Adrenal gland (tissue), 12 donors: ENCODE measurements around the gene MARK2. TPM values are rescaled to one million over a fixed set of nuclear protein-coding genes. Genes with fewer than 3 reads are reported as not detected.

Experiments
- DNase-seq, 7 donors: peaks; one replicate each; pipeline ENCODE4 v3.0.0-alpha.2; 2019 to 2020
- H3K27ac ChIP-seq, 5 donors: fragments of 200-600 bp; sonication (generic) in 4 of 5; 1 replicate in 3 of 5; 2 replicates in 2 of 5; pipeline versions ENCODE4 v1.5.1 to v1.8.0; 2016 to 2020; ENCODE audit warnings: mild to moderate bottlenecking in 1 of 5
- H3K27me3 ChIP-seq: fragments of 200-600 bp; 2 replicates; pipeline ENCODE4 v1.8.0; 2021
- H3K36me3 ChIP-seq, 2 donors: fragments of 200-600 bp; replicated peaks in 1 of 2; 1 replicate in 1 of 2; 2 replicates in 1 of 2; pipeline versions ENCODE4 v1.5.1 to v1.8.0; 2018 to 2022
- H3K4me1 ChIP-seq, 2 donors: fragments of 200-600 bp; replicated peaks in 1 of 2; 1 replicate in 1 of 2; 2 replicates in 1 of 2; pipeline versions ENCODE4 v1.5.1 to v1.8.0; 2018 to 2021
- H3K4me3 ChIP-seq, 4 donors: fragments of 200-600 bp; sonication (generic) in 3 of 4; one replicate each; pipeline ENCODE4 v1.5.1; 2016 to 2018
- H3K9me3 ChIP-seq, 3 donors: fragments of 200-600 bp; sonication (generic) in 1 of 3; replicated peaks in 1 of 3; 1 replicate in 2 of 3; 2 replicates in 1 of 3; pipeline versions ENCODE4 v1.5.1 to v1.8.0; 2016 to 2021
- CTCF ChIP-seq, 6 experiments: fragments of 450-650 bp in 4 of 6; fragments of 200-600 bp in 2 of 6; sonication (generic) in 1 of 6; IDR thresholded peaks; 1 replicate in 5 of 6; 2 replicates in 1 of 6; pipeline versions ENCODE4 v1.5.1 to v1.8.0; 2016 to 2021; ENCODE audit warnings: antibody characterized with exemption in 6 of 6, mild to moderate bottlenecking in 2 of 6, moderate library complexity in 1 of 6
- POLR2A ChIP-seq, 2 donors: fragments of 450-650 bp; IDR thresholded peaks; one replicate each; pipeline ENCODE4 v1.6.1; 2017; ENCODE audit warnings: antibody characterized with exemption in 2 of 2, mild to moderate bottlenecking in 2 of 2, moderate library complexity in 1 of 2
- whole genome bisulfite sequencing, 4 donors: extraction: QIAGEN DNeasy Blood & Tissue Kit in 2 of 4; methylation state at CpG; one replicate each; pipeline versions ENCODE4 v1.1.5 to v1.1.7; 2013 to 2017; 5-methylcytosine and 5-hydroxymethylcytosine counted together
- intact Hi-C, 2 donors: fragments of 100-400 bp; cut with DNase I; formaldehyde crosslinking; loops; one replicate each; pipeline versions ENCODE4 v1.14.1 to v1.15.0; 2022 to 2023
- polyA plus RNA-seq, 3 donors: library from polyadenylated mRNA; stranded (reverse); fragments of 200-250 nt in 2 of 3; fragments of 350-450 nt in 1 of 3; fragmentation: Illumina TruSeq in 1 of 3; extraction: RNeasy Lipid Tissue Mini Kit (QIAGEN cat#74804) in 1 of 3; gene quantifications; one replicate each; pipeline ENCODE4 v1.2.3, GENCODE V29; 2013 to 2014
- total RNA-seq, 9 donors: library from RNA; depleted of rRNA in 4 of 9; stranded (reverse); fragments of >200 nt in 4 of 9; fragments of 120-200 nt in 1 of 9; fragmentation: NEBNext Ultra II Directional in 1 of 9; extraction: Animal tissue kit (Norgen Biotek cat#: 25700) in 1 of 9; gene quantifications; one replicate each; pipeline versions ENCODE4 v1.1.0 to v1.2.4, GENCODE V29; 2013 to 2023
- donor health status: healthy with polysubstance abuse.
- donor health status: Bipolar disorder and iron deficiency.
- donor health status: DM: yes; HTN: yes; CAD: no.
- donor health status: DM: no; HTN: no; CAD: no.
- donor health status: DM: no; HTN: no; CAD: no.
- donor health status: DM: yes; HTN: yes; CAD: no.

Gene MARK2
- total and polyA plus RNA-seq, 12 donors: 7.3 to 39.7 (median 31.6) TPM

GRCh38 chr11:63795066-63795465 lies 43.8 kb upstream of the MARK2 start:
- H3K36me3 ChIP-seq: no peaks in the 10 kb centered on the region
- H3K4me3 ChIP-seq: no peak overlapping the region
- DNase-seq: no peak
- no peak overlapping the region for H3K27ac ChIP-seq
- no peaks in the 10 kb centered on the region for H3K27me3 ChIP-seq
- TF ChIP-seq POLR2A (IDR thresholded peaks at IDR 0.05) (no peak), CTCF (IDR thresholded peaks at IDR 0.05) (no peak)
- intact Hi-C loops: no loop called here
- no peaks in the 10 kb centered on the region for H3K9me3 ChIP-seq
- no peaks in the 10 kb centered on the region for H3K4me1 ChIP-seq
- 72 to 85% (median 78%) methylated on average over 11 of the region's 11 CpGs for WGBS, 4 donors

- no peaks in the 10 kb centered on the region for H3K4me1 ChIP-seq
- no peak overlapping the region for H3K4me3 ChIP-seq
- 82 to 88% (median 85%) methylated on average over 5 of the region's 5 CpGs for WGBS, 4 donors
- TF ChIP-seq POLR2A (IDR thresholded peaks at IDR 0.05) (no peak), CTCF (IDR thresholded peaks at IDR 0.05) (no peak)
- no peaks in the 10 kb centered on the region for H3K27me3 ChIP-seq
- no peak overlapping the region for H3K27ac ChIP-seq
- no peak for DNase-seq
- no peaks in the 10 kb centered on the region for H3K36me3 ChIP-seq
- intact Hi-C loops: no loop called here
- no peaks in the 10 kb centered on the region for H3K9me3 ChIP-seq
Observed at GRCh38 chr11:63800921-63801320, 38.0 kb upstream of the MARK2 start.

GRCh38 chr11:63802637-63803414 lies 36.1 kb upstream of the MARK2 start:
- TF ChIP-seq CTCF (IDR thresholded peaks at IDR 0.05) (no peak), POLR2A (IDR thresholded peaks at IDR 0.05) (no peak)

GRCh38 chr11:63804259-63804658 lies 34.7 kb upstream of the MARK2 start:
- 76 to 90% (median 85%) methylated on average over 6 of the region's 6 CpGs for WGBS, 4 donors
- Histone ChIP-seq H3K9me3 (no peaks in the 10 kb centered on the region), H3K36me3 (no peaks in the 10 kb centered on the region), H3K4me1 (no peaks in the 10 kb centered on the region), H3K4me3 (no peak overlapping the region), H3K27ac (no peak overlapping the region), H3K27me3 (no peaks in the 10 kb centered on the region)
- no peak for TF ChIP-seq POLR2A (IDR thresholded peaks at IDR 0.05)
- TF ChIP-seq CTCF (IDR thresholded peaks at IDR 0.05): no peak
- DNase-seq: no peak
- intact Hi-C loops: no loop called here

More at GRCh38 chr11:63802637-63803414, 36.1 kb upstream of the MARK2 start:
- Histone ChIP-seq H3K36me3 (no peaks in the 10 kb centered on the region), H3K4me3 (no peak overlapping the region), H3K4me1 (no peaks in the 10 kb centered on the region), H3K27ac (no peak overlapping the region), H3K27me3 (no peaks in the 10 kb centered on the region), H3K9me3 (no peaks in the 10 kb centered on the region)
- intact Hi-C loops: no loop called here
- DNase-seq: no peak
- WGBS, 4 donors: 78 to 84% (median 83%) methylated on average over 10 of the region's 10 CpGs
